H1 (cell line): ENCODE results near the gene CHD9.

Experiments used
- CBX8 ChIP-seq: fragments of 300-800, 300-1000 bp; sonication (generic); IDR thresholded peaks from 2 replicates; pipeline ENCODE4 v1.7.1; 2016; ENCODE audit warnings: low read depth, low read length, borderline replicate concordance
- CTCF ChIP-seq, 3 experiments: IDR thresholded peaks; 1 replicate in 2 of 3; 2 replicates in 1 of 3; pipeline versions ENCODE4 v1.5.1 to v1.6.1; 2011; ENCODE audit warnings: low read length in 3 of 3, mild to moderate bottlenecking in 3 of 3, inconsistent platforms in 2 of 3, low read depth in 1 of 3, moderate library complexity in 1 of 3; ENCODE audit not compliant: insufficient read depth in 1 of 3; ENCODE audit errors: control extremely low read depth in 1 of 3
- EP300 ChIP-seq, 2 experiments: IDR thresholded peaks; 1 replicate in 1 of 2; 2 replicates in 1 of 2; pipeline ENCODE4 v1.6.1; 2011 to 2012; ENCODE audit warnings: low read depth in 2 of 2, low read length in 2 of 2, mild to moderate bottlenecking in 2 of 2, borderline replicate concordance in 1 of 2, inconsistent platforms in 1 of 2, moderate library complexity in 1 of 2
- GABPA ChIP-seq: IDR thresholded peaks from 2 replicates; pipeline ENCODE4 v1.6.1; 2011; ENCODE audit warnings: mild to moderate bottlenecking, low read length, moderate library complexity, borderline replicate concordance; ENCODE audit not compliant: insufficient read depth
- HDAC6 ChIP-seq: IDR thresholded peaks from one replicate; pipeline ENCODE4 v1.7.1; 2012; ENCODE audit warnings: low read depth, mild to moderate bottlenecking, inconsistent platforms, low read length, moderate library complexity
- JUND ChIP-seq: IDR thresholded peaks from 2 replicates; pipeline ENCODE4 v1.6.1; 2011; ENCODE audit warnings: mild to moderate bottlenecking, improper control_type of control experiment, low read length
- KDM1A ChIP-seq: fragments of 200-600, 300-600 bp; sonication (generic); IDR thresholded peaks from 2 replicates; pipeline ENCODE4 v1.7.1; 2016; ENCODE audit warnings: mild to moderate bottlenecking, low read length, borderline replicate concordance
- MAX ChIP-seq: IDR thresholded peaks from 2 replicates; pipeline ENCODE4 v1.6.1; 2012; ENCODE audit warnings: inconsistent platforms
- POLR2A ChIP-seq, 2 experiments: IDR thresholded peaks; 1 replicate in 1 of 2; 2 replicates in 1 of 2; pipeline ENCODE4 v1.6.1; 2011; ENCODE audit warnings: low read depth in 2 of 2, low read length in 2 of 2, mild to moderate bottlenecking in 2 of 2; ENCODE audit errors: control extremely low read depth in 1 of 2
- POLR2AphosphoS5 ChIP-seq: IDR thresholded peaks from 2 replicates; pipeline ENCODE4 v1.6.1; 2011; ENCODE audit warnings: low read depth, low read length
- RBBP5 ChIP-seq: IDR thresholded peaks from 2 replicates; pipeline ENCODE4 v1.7.1; 2012; ENCODE audit warnings: low read depth, mild to moderate bottlenecking, inconsistent platforms, low read length, moderate library complexity, borderline replicate concordance
- SIN3A ChIP-seq, 2 experiments: IDR thresholded peaks in 1 of 2; conservative IDR thresholded peaks in 1 of 2; 2 replicates each; pipeline ENCODE4 v1.6.1; 2011 to 2012; ENCODE audit warnings: low read length in 2 of 2, improper control_type of control experiment in 1 of 2, low read depth in 1 of 2, mild to moderate bottlenecking in 1 of 2
- SRF ChIP-seq: IDR thresholded peaks from 2 replicates; pipeline ENCODE4 v1.6.1; 2011; ENCODE audit warnings: mild to moderate bottlenecking, low read depth, low read length, moderate library complexity
- YY1 ChIP-seq: IDR thresholded peaks from 2 replicates; pipeline ENCODE4 v1.6.1; 2011; ENCODE audit warnings: low read depth, mild to moderate bottlenecking, low read length

- no peak for TF ChIP-seq CTCF (IDR thresholded peaks at IDR 0.05; ENCODE audit: control extremely low read depth in 1 of 3, insufficient read depth in 1 of 3, low read depth in 1 of 3, low read length in 3 of 3)
- no peak for TF ChIP-seq HDAC6
- TF ChIP-seq RBBP5, result no peak
- no peak for TF ChIP-seq CBX8
- no peak for TF ChIP-seq SIN3A (conservative IDR thresholded peaks at IDR 0.05 in 1 of 2, IDR thresholded peaks at IDR 0.05 in 1 of 2; ENCODE audit: low read depth in 1 of 2, low read length in 2 of 2)
- TF ChIP-seq EP300 (IDR thresholded peaks at IDR 0.05; ENCODE audit: borderline replicate concordance in 1 of 2, low read depth in 2 of 2, low read length in 2 of 2), result no peak
- no peak for TF ChIP-seq POLR2AphosphoS5
- no peak for TF ChIP-seq KDM1A
- no peak for TF ChIP-seq POLR2A (IDR thresholded peaks at IDR 0.05; ENCODE audit: control extremely low read depth in 1 of 2, low read depth in 2 of 2, low read length in 2 of 2)
- TF ChIP-seq YY1, result no peak
- TF ChIP-seq GABPA, result no peak
- no peak for TF ChIP-seq MAX
- TF ChIP-seq SRF, result no peak
- no peak for TF ChIP-seq JUND
Measured at GRCh38 chr16:53024045-53024444, 30.7 kb upstream of the CHD9 start.
